ENCODE measurements around the gene RRP1B. TPM values are rescaled to one million over a fixed set of nuclear protein-coding genes. Genes with fewer than 3 reads are reported as not detected.

RRP1B gene
- total RNA-seq, 1 donor from 2014 or later: 34.0 TPM

DNA sequence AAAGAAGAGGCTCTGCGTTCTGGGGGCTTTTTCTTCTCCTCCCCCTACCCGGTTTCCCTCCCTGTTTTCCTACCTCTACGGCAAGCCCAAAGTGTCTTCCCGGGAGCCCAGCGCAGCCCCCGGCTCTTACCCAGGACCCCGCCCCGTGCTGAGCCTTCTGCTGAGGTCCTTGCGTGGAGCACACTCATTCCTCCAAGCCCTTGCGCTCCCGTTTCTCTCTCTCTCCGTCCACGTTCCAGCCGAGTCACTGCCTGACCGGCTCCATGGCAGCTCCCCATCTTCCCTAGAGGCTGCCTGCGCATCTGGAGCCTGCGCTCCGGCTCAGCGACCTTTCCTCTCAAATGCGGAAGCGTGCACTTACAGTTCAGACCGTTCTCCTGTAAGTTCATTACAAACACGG lies 34.6 kb downstream of the RRP1B start:
- Mint-ChIP-seq H3K36me3 (ENCODE audit: low read depth, unreplicated experiment) (peaks cover 11% of the 10 kb centered on the region), H3K4me1 (ENCODE audit: low read depth, unreplicated experiment) (peaks cover 6% of the 10 kb centered on the region), H3K4me3 (ENCODE audit: unreplicated experiment) (no peak overlapping the region), H3K9me3 (ENCODE audit: unreplicated experiment) (peaks cover 1% of the 10 kb centered on the region), H3K27me3 (ENCODE audit: low read depth, unreplicated experiment) (no peaks in the 10 kb centered on the region), H3K27ac (ENCODE audit: unreplicated experiment) (no peak overlapping the region)
- no peak overlapping the region for H2AFZ ChIP-seq (ENCODE audit: low read depth, low read length)
- H3K4me3 ChIP-seq (ENCODE audit: insufficient read depth, low read depth, low read length): no peak overlapping the region
- peaks cover 12% of the 10 kb centered on the region for H3K36me3 ChIP-seq (ENCODE audit: insufficient read depth, low read length)
- H4K20me1 ChIP-seq (ENCODE audit: insufficient read depth, low read length): no peaks in the 10 kb centered on the region
- no peak overlapping the region for H3K4me2 ChIP-seq (ENCODE audit: low read length)
- no peak overlapping the region for H3K27ac ChIP-seq (ENCODE audit: low read depth, low read length)
- H3K79me2 ChIP-seq (ENCODE audit: insufficient read depth, low read length): no peaks in the 10 kb centered on the region
- H3K4me1 ChIP-seq (ENCODE audit: insufficient read depth, low read length): no peaks in the 10 kb centered on the region
- FAIRE-seq (no peak), DNase-seq (ENCODE audit: low read depth) (no peak)
- no peak overlapping the region for H3K9ac ChIP-seq (ENCODE audit: low read length)
- H3K9me3 ChIP-seq (ENCODE audit: insufficient read depth, low read depth, low read length): no peaks in the 10 kb centered on the region
- TF ChIP-seq, protein P1, sequence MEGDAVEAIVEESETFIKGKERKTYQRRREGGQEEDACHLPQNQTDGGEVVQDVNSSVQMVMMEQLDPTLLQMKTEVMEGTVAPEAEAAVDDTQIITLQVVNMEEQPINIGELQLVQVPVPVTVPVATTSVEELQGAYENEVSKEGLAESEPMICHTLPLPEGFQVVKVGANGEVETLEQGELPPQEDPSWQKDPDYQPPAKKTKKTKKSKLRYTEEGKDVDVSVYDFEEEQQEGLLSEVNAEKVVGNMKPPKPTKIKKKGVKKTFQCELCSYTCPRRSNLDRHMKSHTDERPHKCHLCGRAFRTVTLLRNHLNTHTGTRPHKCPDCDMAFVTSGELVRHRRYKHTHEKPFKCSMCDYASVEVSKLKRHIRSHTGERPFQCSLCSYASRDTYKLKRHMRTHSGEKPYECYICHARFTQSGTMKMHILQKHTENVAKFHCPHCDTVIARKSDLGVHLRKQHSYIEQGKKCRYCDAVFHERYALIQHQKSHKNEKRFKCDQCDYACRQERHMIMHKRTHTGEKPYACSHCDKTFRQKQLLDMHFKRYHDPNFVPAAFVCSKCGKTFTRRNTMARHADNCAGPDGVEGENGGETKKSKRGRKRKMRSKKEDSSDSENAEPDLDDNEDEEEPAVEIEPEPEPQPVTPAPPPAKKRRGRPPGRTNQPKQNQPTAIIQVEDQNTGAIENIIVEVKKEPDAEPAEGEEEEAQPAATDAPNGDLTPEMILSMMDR (IDR thresholded peaks at IDR 0.05; ENCODE audit: insufficient read depth, low read depth, low read length): no peak
- TF ChIP-seq EZH2 (IDR thresholded peaks at IDR 0.05; ENCODE audit: insufficient read depth, low read length): no peak
- H3K27me3 ChIP-seq (ENCODE audit: insufficient read depth, low read length): no peaks in the 10 kb centered on the region

GRCh38 chr21:43694437-43695079 lies 35.2 kb downstream of the RRP1B start:
- no peak for FAIRE-seq
- Mint-ChIP-seq H3K27me3 (ENCODE audit: low read depth, unreplicated experiment) (no peaks in the 10 kb centered on the region), H3K4me3 (ENCODE audit: unreplicated experiment) (no peak overlapping the region), H3K27ac (ENCODE audit: unreplicated experiment) (no peak overlapping the region), H3K9me3 (ENCODE audit: unreplicated experiment) (peaks cover 1% of the 10 kb centered on the region), H3K4me1 (ENCODE audit: low read depth, unreplicated experiment) (peaks cover 7% of the 10 kb centered on the region), H3K36me3 (ENCODE audit: low read depth, unreplicated experiment) (peaks cover 11% of the 10 kb centered on the region)
- no peak overlapping the region for H3K4me2 ChIP-seq (ENCODE audit: low read length)
- no peaks in the 10 kb centered on the region for H3K27me3 ChIP-seq (ENCODE audit: insufficient read depth, low read length)
- no peaks in the 10 kb centered on the region for H3K9me3 ChIP-seq (ENCODE audit: insufficient read depth, low read depth, low read length)
- H3K9ac ChIP-seq (ENCODE audit: low read length): no peak overlapping the region
- no peak overlapping the region for H2AFZ ChIP-seq (ENCODE audit: low read depth, low read length)
- no peak overlapping the region for H3K27ac ChIP-seq (ENCODE audit: low read depth, low read length)
- no peaks in the 10 kb centered on the region for H3K4me1 ChIP-seq (ENCODE audit: insufficient read depth, low read length)
- DNase-seq (ENCODE audit: low read depth): no peak
- TF ChIP-seq, protein P1 (IDR thresholded peaks at IDR 0.05; ENCODE audit: insufficient read depth, low read depth, low read length): no peak
- no peak for TF ChIP-seq EZH2 (IDR thresholded peaks at IDR 0.05; ENCODE audit: insufficient read depth, low read length)
- H3K79me2 ChIP-seq (ENCODE audit: insufficient read depth, low read length): no peaks in the 10 kb centered on the region
- H3K4me3 ChIP-seq (ENCODE audit: insufficient read depth, low read depth, low read length): no peak overlapping the region
- H4K20me1 ChIP-seq (ENCODE audit: insufficient read depth, low read length): no peaks in the 10 kb centered on the region
- H3K36me3 ChIP-seq (ENCODE audit: insufficient read depth, low read length): peaks cover 12% of the 10 kb centered on the region

DNA sequence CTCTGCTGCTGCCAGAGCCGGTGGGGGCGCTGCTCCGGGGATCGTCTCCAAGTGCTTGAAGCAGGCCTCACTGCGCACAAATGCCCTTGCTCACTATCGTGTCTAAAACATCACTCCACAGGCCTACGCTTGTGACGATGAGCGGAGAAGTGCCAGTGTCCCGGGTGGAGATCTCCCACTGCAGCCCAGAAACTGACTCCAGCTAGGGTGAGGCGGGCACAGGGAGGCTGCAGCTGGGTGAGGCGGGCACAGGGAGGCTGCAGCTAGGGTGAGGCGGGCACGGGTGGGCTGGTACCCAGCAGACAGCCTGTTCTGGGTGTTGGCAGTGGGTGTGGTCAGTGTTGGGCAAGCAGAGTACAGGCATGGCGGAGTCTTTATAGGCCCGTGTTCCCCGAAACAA lies 36.9 kb downstream of the RRP1B start:
- DNase-seq (ENCODE audit: low read depth) (no peak), FAIRE-seq (no peak)
- Histone ChIP-seq H3K4me3 (ENCODE audit: insufficient read depth, low read depth, low read length) (no peak overlapping the region), H3K36me3 (ENCODE audit: insufficient read depth, low read length) (peaks cover 12% of the 10 kb centered on the region), H3K9me3 (ENCODE audit: insufficient read depth, low read depth, low read length) (no peaks in the 10 kb centered on the region), H3K4me1 (ENCODE audit: insufficient read depth, low read length) (no peaks in the 10 kb centered on the region), H3K9ac (ENCODE audit: low read length) (no peak overlapping the region), H3K79me2 (ENCODE audit: insufficient read depth, low read length) (no peaks in the 10 kb centered on the region), H2AFZ (ENCODE audit: low read depth, low read length) (no peak overlapping the region), H3K4me2 (ENCODE audit: low read length) (no peak overlapping the region), H3K27me3 (ENCODE audit: insufficient read depth, low read length) (no peaks in the 10 kb centered on the region), H3K27ac (ENCODE audit: low read depth, low read length) (no peak overlapping the region), H4K20me1 (ENCODE audit: insufficient read depth, low read length) (no peaks in the 10 kb centered on the region)
- TF ChIP-seq, protein P1 (IDR thresholded peaks at IDR 0.05; ENCODE audit: insufficient read depth, low read depth, low read length): no peak
- no peak for TF ChIP-seq EZH2 (IDR thresholded peaks at IDR 0.05; ENCODE audit: insufficient read depth, low read length)
- Mint-ChIP-seq H3K4me3 (ENCODE audit: unreplicated experiment) (no peak overlapping the region), H3K27me3 (ENCODE audit: low read depth, unreplicated experiment) (no peaks in the 10 kb centered on the region), H3K9me3 (ENCODE audit: unreplicated experiment) (peaks cover 1% of the 10 kb centered on the region), H3K27ac (ENCODE audit: unreplicated experiment) (no peak overlapping the region), H3K36me3 (ENCODE audit: low read depth, unreplicated experiment) (peaks cover 11% of the 10 kb centered on the region), H3K4me1 (ENCODE audit: low read depth, unreplicated experiment) (peaks cover 9% of the 10 kb centered on the region)
